ENCODE measurements around the gene GARIN5B. TPM values are rescaled to one million over a fixed set of nuclear protein-coding genes. Genes with fewer than 3 reads are reported as not detected.

The GARIN5B gene
- total RNA-seq, result not detected in 2 replicates

GRCh38 chr19:55362990-55363716 is at the start of gene GARIN5B:
TSS of gene GARIN5B (minus strand) at chr19:55363260. CDS start at chr19:55363066, 194 bp downstream.

GRCh38 chr19:55407550-55407799 is 44.4 kb upstream of the GARIN5B start, which contains the start of gene UBE2S:
TSS of gene UBE2S (minus strand) at chr19:55407788. CDS start at chr19:55407589, 199 bp downstream.

GRCh38 chr19:55385724-55386492 is 22.8 kb upstream of the GARIN5B start, which contains the start of gene RPL28:
TSS of gene RPL28 (plus strand) at chr19:55385932. CDS start at chr19:55386358, 426 bp downstream.

GRCh38 chr19:55384131-55384919 is 21.3 kb upstream of the GARIN5B start, which contains the start of gene TMEM238:
TSS of gene TMEM238 (minus strand) at chr19:55384292. CDS start at chr19:55384259, 33 bp downstream.

GRCh38 chr19:55376241-55376933 is 13.3 kb upstream of the GARIN5B start, which contains the start of gene TMEM190:
TSS of gene TMEM190 (plus strand) at chr19:55376826. CDS start at chr19:55376854, 28 bp downstream.

GRCh38 chr19:55370305-55370988 is 7.4 kb upstream of the GARIN5B start, which contains the start of gene IL11:
TSS of gene IL11 (minus strand) at chr19:55370463. CDS start at chr19:55370310, 153 bp downstream.

GRCh38 chr19:55354698-55355212 is 8.3 kb downstream of the GARIN5B start, which contains the start of gene COX6B2:
TSS of gene COX6B2 (minus strand) at chr19:55354719. CDS start at chr19:55354521, 198 bp downstream.

GRCh38 chr19:55339105-55339888 is 23.8 kb downstream of the GARIN5B start, which contains the start of gene KMT5C:
TSS of gene KMT5C (plus strand) at chr19:55339876. CDS start at chr19:55341937, 2,061 bp downstream.

GRCh38 chr19:55325172-55325571 is 37.9 kb downstream of the GARIN5B start, which contains the start of gene TMEM150B:
TSS of gene TMEM150B (minus strand) at chr19:55325341. CDS start at chr19:55321036, 4,305 bp downstream.

Other genes starting within 250 kb of the GARIN5B start
- 57.2 and 64.6 TPM in 2 replicates for gene PPP1R12C, start 245.6 kb downstream of the GARIN5B start, total RNA-seq
- 0.65 and 0.97 TPM in 2 replicates for gene TNNT1, start 214.1 kb downstream of the GARIN5B start, total RNA-seq
- not detected in 2 replicates for gene TNNI3, start 205.5 kb downstream of the GARIN5B start, total RNA-seq
- 0.24 TPM in 1 of 2 replicates, not detected in the other for gene DNAAF3, start 196.6 kb downstream of the GARIN5B start, total RNA-seq
- gene SYT5, start 183.0 kb downstream of the GARIN5B start, total RNA-seq, result not detected in 2 replicates
- gene PTPRH, start 153.8 kb downstream of the GARIN5B start, total RNA-seq, result 1.1 and 1.2 TPM in 2 replicates
- 1.6 and 3.6 TPM in 2 replicates for gene TMEM86B, start 134.5 kb downstream of the GARIN5B start, total RNA-seq
- 42.9 and 47.7 TPM in 2 replicates for gene PPP6R1, start 104.2 kb downstream of the GARIN5B start, total RNA-seq
- 23.4 and 28.8 TPM in 2 replicates for gene HSPBP1, start 83.2 kb downstream of the GARIN5B start, total RNA-seq
- 4.9 and 5.1 TPM in 2 replicates for gene BRSK1, start 79.3 kb downstream of the GARIN5B start, total RNA-seq
- not detected in 2 replicates for gene TMEM150B, start 37.9 kb downstream of the GARIN5B start, total RNA-seq
- gene KMT5C, start 23.4 kb downstream of the GARIN5B start, total RNA-seq, result 6.5 and 8.0 TPM in 2 replicates
- gene COX6B2, start 8.5 kb downstream of the GARIN5B start, total RNA-seq, result not detected in 2 replicates
- gene IL11, start 7.2 kb upstream of the GARIN5B start, total RNA-seq, result 1.8 and 3.9 TPM in 2 replicates
- gene TMEM190, start 13.6 kb upstream of the GARIN5B start, total RNA-seq, result not detected in 2 replicates
- gene TMEM238, start 21.0 kb upstream of the GARIN5B start, total RNA-seq, result 0.16 TPM in 1 of 2 replicates, not detected in the other
- gene RPL28, start 22.7 kb upstream of the GARIN5B start, total RNA-seq, result 184 and 254 TPM in 2 replicates
- 26.6 and 29.0 TPM in 2 replicates for gene UBE2S, start 44.5 kb upstream of the GARIN5B start, total RNA-seq
- gene SHISA7, start 80.0 kb upstream of the GARIN5B start, total RNA-seq, result not detected in 2 replicates
- gene ISOC2, start 98.4 kb upstream of the GARIN5B start, total RNA-seq, result 80.3 and 91.3 TPM in 2 replicates
- gene C19orf85, start 101.5 kb upstream of the GARIN5B start, total RNA-seq, result not detected in 2 replicates
- 3.2 and 4.9 TPM in 2 replicates for gene ZNF628, start 113.4 kb upstream of the GARIN5B start, total RNA-seq
- gene NAT14, start 121.9 kb upstream of the GARIN5B start, total RNA-seq, result 14.1 and 14.5 TPM in 2 replicates
- gene SSC5D, start 125.2 kb upstream of the GARIN5B start, total RNA-seq, result 48.0 and 60.0 TPM in 2 replicates
- 0.16 TPM in 1 of 2 replicates, not detected in the other for gene SBK2, start 173.9 kb upstream of the GARIN5B start, total RNA-seq
- gene SBK3, start 182.3 kb upstream of the GARIN5B start, total RNA-seq, result 0.12 and 0.81 TPM in 2 replicates
- 8.9 and 9.4 TPM in 2 replicates for gene ZNF579, start 217.6 kb upstream of the GARIN5B start, total RNA-seq
- 3.9 and 7.3 TPM in 2 replicates for gene FIZ1, start 236.3 kb upstream of the GARIN5B start, total RNA-seq
- 10.2 and 10.4 TPM in 2 replicates for gene ZNF524, start 237.0 kb upstream of the GARIN5B start, total RNA-seq
- gene ZNF865, start 242.4 kb upstream of the GARIN5B start, total RNA-seq, result 1.7 and 2.4 TPM in 2 replicates